Measurements from ENCODE around the gene RACGAP1.

RACGAP1 gene

DNA sequence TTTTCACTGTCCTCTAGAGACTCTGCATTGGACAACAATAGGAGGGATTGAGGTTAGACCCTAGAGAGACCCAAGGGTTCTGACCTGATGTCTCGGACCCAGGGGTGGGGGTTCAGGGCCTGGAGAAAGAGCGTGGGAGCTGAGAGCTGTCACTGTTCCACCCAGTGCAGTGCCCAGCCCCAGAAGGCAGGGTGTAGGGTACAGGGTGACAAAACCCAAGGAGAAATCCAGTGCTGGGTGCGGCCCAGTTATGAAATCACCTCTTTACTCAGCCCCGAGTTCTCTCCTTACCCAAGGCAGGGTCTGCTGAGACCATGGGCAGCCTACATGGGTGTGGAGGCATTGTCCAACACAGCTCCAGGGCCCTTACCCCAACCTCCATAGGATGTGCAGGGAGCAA is 72.1 kb downstream of the RACGAP1 start:
- no peak for DNase-seq

DNA sequence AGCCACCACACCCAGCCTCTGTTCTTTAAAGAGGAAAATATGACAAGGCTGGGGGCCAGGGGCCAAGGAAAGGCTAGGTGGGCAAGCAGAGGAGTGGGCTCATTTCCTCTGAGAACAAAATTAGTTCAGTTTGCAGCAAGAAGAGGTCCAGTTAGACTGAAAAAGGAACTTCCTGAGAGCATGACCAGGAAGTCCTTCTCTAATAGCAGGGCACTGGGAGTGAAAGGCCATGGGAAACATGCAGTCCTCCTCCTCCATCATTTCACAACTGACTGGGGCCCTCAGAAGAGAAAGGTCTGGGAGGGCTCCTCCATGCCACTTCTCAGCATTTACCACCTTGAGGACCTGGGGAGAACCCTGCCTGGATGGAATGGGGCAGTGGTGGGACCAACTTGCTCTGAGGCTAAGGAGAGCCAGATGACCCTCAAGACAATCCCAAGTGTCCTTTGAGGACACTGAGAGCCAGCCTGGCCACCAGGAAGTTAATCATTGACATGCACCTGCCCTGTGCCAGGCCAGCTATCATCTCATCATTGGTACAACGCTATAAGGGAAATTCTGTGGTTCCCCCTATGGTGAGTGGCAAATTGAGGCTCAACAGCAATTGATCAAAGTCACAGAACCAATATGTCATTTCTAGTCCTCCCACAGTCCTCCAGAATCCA is 72.8 kb downstream of the RACGAP1 start:
- DNase-seq, result no peak

DNA sequence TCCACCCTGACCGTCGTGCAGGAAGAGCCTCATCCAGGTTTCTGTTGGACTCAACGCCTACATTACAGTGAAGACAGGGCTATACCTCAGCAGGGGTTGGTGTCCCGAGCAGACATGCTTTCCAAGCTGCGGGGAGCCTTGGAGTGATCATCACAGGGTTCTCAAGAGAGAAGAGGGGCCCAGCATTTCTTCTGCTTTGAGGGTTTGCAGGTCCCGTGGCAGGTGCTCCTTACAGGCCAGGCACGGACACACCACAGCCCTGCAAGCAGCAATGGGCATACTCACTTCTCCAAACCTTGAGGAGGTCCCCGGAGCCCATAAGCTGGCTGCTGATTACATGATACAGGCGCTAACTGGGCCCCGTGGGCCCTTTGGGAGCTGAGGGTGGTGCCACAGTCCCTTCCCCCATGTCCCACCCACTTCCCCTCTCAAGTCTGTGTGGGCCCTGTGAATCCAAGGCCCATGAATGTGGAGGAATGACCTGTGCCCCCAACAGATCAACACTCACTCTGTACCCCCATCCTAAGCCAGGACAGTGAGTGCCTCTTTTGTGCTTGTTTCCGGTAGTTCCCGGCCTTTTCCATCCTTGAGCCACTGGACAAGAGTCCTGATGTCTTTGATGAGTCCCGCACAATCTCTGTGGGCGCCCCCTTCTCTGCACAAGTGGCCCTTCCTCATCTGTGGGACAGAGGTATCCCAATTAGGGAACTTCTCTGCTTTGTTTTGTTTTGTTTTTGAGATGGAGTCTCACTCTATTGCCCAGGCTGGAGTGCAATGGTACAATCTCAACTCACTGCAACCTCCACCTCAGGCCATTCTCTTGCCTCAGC is 73.7 kb downstream of the RACGAP1 start:
- DNase-seq, result no peak

DNA sequence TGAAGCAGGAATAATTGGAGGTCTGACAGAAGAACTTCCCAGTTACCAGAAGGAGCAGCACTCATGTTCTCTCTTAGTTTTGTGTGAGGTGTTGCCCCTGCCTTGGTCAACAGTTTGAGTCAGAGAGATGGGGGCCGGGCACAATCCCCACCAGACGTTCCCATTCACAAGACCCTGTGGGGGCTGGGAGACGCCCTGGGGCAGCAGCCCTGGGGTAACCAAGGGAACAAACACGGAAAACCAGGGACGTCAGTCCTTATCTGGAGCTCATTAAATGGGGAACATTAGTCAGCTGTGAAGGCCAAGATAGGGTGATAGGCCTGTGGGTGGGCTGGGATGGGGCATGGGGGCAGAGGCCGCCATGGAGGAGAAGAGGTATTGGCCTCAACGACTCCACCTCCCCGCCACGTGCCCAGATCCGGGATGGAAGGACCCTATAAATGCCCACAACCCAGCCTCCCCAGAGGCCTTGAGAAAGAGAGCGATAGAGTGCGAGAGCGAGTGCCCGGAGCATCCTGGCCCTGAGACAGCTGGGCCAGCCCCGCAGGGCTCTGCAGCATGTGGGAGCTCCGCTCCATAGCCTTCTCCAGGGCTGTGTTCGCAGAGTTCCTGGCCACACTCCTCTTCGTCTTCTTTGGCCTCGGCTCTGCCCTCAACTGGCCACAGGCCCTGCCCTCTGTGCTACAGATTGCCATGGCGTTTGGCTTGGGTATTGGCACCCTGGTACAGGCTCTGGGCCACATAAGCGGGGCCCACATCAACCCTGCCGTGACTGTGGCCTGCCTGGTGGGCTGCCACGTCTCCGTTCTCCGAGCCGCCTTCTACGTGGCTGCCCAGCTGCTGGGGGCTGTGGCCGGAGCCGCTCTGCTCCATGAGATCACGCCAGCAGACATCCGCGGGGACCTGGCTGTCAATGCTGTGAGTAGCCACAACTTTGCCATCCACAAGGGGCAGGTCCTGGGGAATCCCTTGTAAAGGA is 74.7 kb downstream of the RACGAP1 start, which contains the start of gene AQP2:
TSS of gene AQP2 (plus strand) at position 465 of the 979 bp plus-strand sequence. CDS start at position 559, 94 bp downstream.
- peak; percentile 26 for DNase-seq

DNA sequence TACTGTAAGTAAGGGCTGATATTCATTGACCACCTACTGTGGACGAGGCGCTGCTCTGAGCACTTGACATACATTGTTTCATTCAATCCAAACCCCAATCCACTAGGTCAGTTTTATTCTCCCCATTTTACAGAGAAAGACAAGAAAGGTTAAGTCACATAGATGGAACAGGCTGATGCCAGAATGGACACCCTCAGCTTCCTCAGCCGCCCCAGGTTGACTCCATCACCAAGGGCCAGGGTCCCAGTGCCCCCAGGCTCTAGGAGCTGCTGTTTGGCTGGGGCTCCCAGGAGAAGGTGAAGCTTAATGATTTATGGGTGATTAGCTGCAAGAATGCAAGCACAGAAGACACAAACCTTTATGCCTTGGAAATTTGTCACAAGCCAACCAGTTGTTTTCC is 75.4 kb downstream of the RACGAP1 start:
- no peak for DNase-seq

DNA sequence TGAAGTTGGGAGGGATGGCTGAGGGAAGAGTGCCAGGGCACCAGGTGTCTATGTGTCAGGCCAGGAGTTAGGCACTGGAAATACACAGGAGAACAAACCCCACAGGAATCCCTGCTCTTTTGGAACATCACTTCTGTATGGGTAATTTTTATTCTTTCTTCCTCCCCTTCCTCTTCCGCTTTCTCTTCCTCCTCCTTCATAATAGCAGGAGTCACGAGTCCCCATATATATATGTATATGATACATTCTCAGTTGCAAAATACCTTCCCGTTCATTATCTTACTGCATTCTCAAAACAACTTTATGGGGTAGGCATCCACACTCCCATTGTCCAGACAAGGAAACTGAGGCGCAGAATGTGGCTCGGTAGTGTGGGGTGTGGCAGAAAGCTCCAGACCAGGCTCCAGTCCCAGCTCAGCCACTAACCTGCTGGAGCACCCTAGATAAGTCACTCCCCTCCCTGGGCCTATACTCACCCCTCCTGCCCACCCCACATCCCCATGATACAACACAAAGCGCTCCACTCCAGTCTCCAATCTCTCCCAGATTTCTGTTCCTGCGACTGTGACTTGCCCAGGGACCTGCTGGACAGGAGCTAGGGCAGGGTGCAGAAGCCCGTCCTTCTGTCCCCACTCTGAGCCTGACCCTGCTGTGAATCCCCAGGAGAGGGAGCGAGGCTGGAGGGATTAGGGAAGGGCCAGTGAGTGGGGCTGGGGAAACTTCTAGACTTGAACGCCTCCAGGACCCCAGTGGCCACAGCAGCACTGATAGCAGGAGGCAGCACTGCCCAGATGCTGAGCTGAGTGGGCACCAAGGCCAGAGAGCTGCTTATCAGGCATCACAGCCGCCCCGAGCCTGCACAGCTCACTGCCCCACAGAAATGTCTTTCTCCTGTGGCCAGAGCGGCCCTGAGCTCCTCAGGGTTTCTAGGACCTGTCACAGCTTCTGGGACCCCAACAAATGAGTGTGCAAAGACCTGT is 76.1 kb downstream of the RACGAP1 start:
- no peak for DNase-seq

DNA sequence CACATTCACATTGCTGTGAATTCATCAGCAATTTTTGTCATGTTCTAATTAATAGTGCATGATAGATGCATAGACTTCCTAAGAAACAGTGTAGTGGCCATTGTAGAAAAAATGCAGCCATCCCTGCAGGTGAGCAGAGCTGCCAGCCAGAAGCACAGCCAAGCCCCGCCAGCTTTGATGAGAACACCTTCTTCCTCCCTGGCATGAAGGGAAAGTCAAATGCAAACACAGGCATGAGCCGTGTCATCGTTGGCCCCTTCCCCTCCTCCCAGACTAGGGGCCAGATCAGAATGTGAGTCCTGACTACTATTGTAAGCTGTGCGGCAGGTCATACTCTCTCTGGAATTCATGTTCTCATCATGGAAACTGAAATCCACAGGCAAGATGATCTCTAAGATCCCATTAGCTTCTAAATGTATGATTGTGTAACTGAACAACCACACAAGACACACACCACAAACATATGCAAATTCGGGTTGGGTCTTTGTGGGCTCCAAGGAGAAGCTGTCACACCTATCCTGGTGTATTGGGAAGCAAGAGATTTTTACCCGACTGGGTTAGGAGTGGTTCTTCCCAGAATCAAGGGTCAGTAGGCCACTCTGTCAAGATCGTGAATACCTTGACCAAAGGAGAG is 77.6 kb downstream of the RACGAP1 start:
- no peak for DNase-seq

DNA sequence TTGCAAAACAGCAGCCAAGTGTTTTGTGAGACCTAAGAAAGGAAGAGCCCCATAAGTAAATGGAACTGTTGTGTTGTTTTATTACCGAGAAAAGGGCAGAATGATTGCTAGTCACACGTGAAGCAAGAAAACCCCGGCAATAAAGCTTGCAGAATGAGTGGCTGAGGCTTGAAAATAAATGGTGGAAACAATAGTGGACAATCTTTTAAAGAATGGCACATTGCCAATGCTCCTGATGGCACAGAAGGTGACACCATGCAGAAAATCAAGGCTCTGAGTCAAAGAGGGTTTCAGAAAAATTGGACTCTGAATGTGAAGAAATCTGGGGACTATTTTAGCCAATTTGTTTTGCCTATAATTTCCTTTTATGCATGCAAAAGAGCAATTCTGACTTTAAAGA is 78.8 kb downstream of the RACGAP1 start:
- DNase-seq, result no peak

DNA sequence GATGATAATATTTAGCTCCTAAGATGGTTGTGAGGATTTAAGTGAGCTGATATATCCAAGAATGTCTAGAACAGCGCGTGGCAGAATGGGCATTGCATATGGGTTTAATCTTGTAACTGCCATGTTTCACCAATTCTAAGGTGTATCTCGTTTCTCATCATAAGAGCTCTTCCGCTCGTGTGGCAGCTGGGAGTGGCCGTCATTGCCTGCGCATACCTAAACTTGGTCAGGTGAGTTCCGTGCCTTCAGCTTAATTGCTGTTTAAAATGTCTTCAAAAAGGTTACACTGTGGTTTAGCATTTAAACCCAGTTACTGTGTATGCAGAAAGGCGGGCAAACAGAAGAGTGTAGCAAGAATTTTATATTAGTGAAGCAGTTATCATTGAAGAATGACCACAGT is 79.2 kb downstream of the RACGAP1 start:
- DNase-seq, result no peak

DNA sequence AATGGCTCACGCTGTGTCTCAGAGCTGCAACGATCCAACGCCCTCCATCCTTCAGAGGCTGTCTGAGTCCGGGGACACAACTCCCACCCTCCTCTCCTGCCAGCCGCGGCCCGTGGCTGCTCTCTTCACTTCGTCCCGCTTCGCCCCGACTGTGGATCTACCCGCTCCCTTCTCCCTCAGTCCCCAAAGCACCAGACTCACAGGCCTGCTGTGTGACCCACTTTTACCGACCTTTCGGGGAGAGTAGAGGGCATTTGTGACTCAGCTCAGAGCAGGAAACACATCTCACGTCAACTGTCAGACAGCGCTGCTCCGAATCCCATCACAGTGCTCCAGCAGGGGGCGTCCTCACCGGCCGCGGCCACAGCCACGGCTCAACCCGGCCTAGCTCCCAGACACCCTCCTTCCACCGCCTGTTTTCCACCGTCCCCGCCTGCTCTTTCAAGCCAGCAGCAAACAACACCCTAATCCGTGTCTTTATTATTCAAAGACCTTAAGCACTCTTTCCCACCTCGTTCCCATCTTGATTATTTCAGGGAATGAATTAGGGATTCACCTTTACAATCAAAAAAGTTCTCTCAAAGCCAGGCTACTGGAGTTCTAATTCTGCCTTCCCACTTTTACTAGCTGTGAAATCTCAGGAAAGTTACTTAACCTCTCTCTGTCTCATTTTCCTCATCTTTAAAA is 79.8 kb downstream of the RACGAP1 start:
- DNase-seq, result peak; percentile 93

DNA sequence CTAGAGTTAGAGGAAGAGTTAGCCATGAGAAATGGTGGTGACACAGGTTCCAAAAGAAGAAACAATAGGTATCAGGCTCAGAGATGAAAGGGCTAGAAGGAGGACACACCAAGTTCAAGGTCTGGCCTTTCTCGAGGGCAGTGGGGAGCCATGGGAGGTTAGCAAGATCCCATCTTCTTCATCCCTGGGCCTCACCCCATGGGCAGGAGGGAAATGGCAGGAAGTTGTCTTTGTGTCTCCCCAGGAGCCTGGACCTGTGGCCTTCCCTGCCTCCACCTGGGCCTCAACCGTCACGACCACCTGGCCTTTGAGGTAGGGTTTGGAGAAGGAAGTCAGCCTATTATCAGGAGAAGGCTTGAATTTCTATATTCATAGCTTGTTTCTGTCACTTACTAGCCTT is 80.6 kb downstream of the RACGAP1 start:
- no peak for DNase-seq

DNA sequence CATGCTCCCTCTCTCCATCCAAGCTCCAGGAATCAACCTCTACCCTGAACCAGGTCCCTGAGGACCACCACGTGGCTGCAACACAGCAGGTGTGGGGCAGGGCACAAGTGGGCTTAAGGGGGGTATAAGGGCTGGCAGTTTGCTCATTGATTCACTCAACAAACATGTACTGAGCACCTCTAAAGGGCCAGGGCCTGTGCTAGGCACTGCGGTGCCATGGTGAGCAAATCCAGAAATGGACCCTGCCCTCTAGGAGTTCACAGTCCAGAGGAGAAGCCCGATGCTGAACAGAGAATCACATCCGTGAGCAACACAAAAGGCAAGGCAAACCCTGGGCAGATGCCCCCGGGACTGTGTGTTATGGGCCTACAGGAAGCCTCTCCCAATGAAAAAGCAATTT is 81.2 kb downstream of the RACGAP1 start:
- DNase-seq, result no peak

DNA sequence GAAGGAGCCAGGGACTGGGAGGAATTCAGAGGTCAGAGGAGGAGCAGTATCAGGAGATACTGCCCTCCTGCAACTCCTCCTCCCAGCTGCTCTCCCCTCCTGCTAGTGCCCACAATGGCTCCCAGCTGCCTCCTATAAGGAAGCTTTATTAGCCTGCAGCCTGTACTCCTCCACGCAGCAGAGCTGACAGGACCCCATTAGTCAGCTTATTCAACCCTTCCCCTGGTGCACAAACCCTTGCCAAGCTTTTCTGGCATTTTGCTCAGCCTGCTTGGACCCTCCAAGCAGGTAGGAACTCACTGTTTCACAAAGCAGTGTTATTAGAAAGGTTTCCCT is 81.7 kb downstream of the RACGAP1 start:
- DNase-seq, result no peak

DNA sequence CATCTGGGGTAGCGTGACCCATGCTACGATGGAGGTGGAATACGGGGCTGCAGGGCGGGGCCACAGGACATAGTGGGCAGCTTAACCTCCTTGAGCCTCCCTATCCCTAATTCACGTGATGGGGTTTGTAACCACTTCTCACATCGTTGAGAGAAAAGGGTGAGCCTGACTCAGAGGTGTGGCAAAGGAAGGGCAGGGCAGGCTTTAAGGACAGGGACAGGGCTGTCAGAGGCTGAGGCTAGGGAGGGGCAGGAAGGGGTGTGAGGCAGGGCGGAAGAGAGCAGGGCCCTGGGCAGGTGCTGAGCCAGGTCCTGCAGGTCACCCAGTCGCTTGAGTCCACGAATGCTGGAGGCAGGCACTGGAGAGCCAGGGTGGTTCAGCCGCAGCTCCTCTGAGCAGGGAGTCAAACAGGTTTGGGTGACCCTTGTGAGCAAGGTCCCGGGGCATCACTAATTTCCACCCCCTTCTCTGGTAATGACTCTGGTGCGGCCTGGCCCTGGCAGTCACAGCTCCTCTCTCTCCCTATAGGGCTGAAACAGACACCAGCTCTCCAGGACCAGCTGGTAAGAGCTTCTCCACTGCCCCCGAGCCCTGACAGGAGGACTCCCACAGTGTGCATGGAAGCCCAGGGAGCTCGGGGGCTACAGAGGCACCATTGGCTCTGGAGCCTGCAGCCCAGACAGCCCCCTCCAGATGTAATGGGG is 82.2 kb downstream of the RACGAP1 start:
- peak; percentile 25 for DNase-seq

DNA sequence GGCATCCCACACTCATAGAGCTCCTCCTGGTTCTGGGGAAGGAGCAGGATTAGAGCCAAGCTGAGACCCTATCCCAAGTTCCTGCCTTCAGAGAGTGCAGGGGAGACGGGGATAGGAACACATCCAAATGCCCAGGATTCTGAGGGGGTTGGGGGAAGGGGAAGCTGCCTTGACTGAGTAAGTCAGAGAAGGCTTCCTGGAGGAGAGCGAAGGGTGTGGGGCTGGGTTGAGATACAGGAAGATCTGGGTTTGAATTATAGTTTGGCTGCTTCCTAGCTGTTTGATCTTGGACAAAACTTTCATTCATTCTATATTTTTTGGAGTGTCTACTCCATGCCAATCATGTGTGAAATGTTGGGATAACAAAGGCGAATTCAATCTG is 82.8 kb downstream of the RACGAP1 start:
- no peak for DNase-seq

DNA sequence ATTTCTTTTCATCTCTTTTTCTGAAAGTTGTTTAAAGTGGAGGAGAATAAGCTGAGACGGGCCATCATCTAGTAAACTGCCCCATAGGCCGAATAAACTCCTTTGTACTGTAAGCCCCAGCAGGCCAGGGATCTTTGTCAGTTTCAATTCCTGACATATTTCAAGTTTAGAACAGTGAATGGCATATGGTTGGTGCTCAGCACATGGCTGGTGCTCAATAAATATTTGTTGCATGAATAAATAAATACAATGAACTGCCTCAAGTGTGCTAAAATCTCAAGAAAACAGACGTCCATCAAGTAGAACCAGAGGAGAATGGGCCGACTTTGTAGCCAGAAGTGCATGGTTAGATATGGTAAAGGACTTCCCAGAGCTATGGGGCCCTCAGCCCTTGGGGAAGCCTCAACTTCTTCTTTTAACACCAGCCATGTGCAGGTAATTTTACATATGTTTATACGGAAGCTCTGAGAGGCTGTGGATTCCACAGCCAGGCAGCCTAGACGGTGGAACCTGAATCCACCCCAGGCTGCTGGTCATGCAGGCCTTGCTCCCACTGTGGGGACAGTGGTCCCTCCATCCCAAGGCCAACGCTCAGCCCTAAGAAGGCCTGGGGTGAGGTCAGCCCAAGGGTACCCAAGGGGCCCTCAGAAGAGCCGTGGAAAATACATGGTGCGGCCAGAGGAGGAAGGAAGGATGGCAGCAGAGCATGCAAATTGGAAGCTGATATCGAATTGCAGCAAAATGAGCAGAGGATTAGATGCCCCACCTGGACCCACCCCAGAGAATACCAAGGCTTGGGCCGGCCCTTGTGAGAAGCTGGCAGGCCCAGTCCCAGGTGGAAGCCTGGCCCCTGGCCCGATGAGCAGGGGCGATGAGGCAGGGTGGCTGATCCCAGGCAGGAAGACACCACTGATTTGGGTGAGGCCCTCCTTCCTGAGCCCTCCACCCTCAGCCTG is 83.5 kb downstream of the RACGAP1 start:
- DNase-seq, result peak; percentile 27

DNA sequence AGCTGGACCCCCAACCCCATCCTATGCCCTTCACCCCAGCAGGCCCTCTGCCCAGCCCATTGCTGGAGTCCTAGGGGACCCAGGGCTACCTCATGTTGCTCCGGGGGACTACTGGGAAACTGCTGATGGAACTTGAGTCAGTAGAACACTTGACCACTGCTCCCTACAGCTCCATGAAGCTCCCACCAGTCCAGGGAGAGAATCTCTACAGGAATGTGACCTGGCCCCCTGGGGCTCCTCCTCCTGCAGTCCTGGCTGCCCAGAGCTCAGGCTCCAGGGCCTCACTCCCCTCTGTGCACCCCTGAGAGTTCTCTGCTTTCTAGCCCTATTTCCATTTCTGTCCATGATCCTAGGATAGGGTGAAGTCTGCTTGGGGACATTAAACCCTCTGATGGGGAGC is 85.6 kb downstream of the RACGAP1 start:
- DNase-seq, result no peak

DNA sequence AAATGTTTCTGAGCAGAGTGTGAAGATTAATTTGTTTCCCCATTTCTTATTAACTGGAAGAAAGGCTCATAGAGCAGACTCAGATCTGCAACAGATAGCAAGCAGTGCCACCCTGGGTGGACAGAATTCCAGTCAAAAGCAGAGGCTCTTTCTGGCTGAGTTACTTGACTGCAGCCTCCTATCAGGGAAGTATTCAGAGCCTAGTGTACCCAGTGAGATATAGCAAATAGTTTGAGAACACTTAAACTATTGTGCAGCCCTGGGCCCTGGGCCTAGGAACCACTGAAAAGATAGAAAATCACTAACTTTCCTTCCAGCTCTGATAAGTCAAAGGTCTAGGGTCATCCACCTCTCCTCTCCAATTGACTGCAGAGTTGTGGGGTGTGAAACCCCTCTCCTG is 86.0 kb downstream of the RACGAP1 start:
- no peak for DNase-seq

Data from retina (tissue), 1 donor.